Activated CD8-positive, alpha-beta memory T cell treated with anti-CD3 and anti-CD28 coated beads, Interleukin-2, amount 50 U/mL, for 48 hours (primary cell): ENCODE data around the gene ENTHD1.

ENCODE experiments used
- DNase-seq: peaks from one replicate; pipeline ENCODE4 v3.0.0-alpha.2; 2020

ENTHD1 gene, protein sequence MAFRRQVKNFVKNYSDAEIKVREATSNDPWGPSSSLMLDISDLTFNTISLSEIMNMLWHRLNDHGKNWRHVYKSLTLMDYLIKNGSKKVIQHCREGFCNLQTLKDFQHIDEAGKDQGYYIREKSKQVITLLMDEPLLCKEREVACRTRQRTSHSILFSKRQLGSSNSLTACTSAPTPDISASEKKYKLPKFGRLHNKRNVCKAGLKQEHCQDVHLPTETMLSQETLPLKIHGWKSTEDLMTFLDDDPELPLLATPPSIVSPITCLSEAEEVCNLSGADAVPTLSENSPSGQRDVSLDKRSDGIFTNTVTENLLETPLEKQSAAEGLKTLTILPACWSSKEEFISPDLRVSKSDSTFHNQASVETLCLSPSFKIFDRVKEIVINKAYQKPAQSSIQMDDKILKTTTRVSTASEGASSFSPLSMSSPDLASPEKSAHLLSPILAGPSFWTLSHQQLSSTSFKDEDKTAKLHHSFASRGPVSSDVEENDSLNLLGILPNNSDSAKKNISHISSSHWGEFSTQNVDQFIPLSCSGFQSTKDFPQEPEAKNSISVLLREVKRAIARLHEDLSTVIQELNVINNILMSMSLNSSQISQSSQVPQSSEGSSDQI

DNA sequence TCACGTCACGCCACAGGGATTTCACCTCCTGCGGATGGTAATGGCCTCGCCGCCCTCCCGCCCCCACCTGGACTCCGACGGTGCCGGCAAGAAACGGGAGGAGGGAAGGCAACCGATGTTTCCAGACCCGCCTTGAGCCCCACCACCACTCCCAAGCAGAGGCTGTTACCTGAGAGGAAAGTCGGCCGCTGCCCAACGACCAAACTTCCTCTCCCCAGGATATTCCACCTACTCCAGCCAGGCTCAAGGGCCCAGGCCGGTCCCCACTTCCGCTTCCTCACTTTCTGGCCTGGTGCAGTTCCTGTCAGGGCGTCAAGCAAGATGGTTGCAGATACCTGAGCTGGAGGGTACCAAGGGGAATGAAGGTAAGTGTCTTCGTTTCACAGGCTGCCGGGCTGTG, at the start of gene ENTHD1:
TSS of gene ENTHD1 (minus strand) at position 235 of the 400 bp plus-strand sequence. CDS start 6,012 bp downstream, outside the sequence.
- DNase-seq, result no peak

DNA sequence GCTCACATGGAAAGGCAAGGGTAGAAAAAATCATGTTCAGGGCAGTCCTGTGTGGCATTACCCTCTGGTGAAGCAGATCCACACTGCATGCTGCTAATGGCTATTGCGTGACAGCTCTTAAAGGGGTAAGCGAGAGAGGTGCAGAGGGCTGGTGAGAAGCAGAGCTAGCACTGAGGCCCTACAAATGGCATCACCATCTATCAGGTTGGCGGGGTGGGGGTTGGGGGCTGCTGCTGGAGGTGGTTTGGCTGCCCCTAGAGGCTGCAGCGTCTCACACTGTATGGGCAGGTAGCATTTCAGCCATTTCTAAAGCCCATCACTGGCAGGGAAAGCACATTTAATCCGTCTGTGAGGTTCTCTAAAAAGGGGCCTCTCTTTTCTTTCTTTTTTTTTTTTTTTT, 49.8 kb upstream of the ENTHD1 start:
- DNase-seq, result no peak

DNA sequence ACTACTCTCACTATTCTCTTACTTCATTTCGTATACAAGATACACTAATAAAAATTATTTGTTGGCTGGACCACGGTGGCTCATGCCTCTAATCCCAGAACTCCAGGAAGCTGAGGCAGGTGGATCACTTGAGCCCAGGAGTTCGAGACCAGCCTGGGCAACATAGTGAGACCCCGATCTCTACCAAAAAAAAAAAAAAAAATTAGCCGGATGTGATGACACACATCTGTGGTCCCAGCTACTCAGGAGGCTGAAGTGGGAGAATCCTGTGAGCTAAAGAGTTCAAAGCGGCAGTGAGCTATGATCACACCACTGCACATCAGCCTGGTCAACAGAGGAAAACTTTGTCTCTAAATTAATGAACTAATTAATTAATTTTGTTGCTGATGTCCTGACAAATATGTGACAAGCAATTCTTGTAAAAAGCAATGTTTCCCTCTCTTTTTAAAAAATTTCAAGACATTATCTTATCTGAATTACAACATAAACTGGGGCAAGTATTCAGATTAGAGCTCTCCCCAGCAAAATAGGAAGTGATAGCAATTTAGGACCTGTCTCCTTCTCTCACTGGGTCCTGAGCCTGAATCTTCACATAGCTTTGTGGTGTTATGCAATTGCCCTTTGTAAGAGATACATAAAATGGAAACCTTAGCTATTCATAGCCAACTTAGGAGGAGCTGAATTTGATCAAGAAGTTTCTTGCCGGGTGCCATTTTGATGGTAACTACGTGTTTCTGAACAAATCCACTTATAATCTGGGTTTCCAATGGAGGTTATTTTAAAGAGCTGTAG, 49.1 kb upstream of the ENTHD1 start:
- no peak for DNase-seq

DNA sequence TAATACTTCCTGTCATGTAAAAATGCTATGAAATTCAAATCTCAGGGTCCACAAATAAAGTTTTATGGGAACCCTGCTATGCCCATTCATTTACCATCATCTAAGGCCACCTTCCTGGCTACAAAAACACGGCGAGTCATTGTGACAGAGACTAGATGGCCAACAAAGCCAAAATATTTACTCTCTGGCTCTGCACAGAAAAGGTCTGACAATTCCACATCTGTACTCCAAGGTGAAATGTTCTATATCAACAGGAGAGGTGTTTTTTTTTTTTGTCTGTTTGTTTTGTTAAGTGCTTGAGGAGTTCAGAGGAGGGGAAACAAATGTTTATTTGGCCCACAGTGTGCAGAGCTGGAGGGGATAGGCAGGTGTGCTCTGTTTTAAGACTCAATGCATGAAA, 48.0 kb upstream of the ENTHD1 start:
- DNase-seq, result no peak

DNA sequence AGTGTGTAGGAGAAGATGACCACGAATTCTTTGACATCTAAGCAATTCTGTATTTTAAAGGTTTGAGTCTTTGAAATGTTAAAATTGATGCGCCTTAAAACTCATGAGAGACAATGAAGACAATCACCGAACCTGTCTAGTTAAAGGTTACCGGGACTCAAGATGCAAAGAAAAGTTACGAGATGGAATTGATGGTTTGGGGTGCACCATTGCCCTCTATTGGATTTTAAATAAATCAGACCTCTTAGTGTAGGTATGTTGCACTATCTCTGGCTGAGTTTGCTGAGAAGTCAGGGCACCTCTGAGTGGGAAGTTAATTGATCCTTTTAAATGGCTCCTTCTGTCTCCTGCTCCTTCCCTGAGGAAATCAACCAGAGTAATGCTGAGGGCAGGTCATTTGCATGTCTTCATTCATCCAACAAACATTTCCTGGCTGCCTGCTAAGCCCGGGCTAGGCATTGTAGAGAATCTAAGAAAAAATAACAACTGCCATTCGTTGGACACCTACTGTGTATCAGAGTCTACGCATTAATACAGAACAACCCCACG, 47.3 kb upstream of the ENTHD1 start:
- DNase-seq, result no peak

DNA sequence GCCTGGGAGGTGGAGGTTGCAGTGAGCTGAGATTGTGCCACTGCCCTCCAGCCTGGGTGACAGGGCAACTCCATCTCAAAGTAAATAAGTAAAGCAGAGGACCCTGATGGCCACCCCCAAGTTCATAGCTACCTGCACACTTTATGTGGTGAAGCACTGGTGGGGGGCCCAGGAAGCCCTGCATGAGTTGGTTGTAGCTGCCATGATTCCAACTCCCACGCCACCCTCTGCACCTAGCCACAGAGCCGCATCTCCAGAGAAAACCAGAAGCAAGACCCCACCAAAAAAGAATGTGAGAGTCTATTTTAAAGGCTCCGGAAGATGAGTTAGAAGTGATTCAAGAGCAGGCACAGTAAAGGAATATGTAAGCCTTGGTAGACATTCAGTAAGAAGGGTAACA, 46.3 kb upstream of the ENTHD1 start:
- no peak for DNase-seq

DNA sequence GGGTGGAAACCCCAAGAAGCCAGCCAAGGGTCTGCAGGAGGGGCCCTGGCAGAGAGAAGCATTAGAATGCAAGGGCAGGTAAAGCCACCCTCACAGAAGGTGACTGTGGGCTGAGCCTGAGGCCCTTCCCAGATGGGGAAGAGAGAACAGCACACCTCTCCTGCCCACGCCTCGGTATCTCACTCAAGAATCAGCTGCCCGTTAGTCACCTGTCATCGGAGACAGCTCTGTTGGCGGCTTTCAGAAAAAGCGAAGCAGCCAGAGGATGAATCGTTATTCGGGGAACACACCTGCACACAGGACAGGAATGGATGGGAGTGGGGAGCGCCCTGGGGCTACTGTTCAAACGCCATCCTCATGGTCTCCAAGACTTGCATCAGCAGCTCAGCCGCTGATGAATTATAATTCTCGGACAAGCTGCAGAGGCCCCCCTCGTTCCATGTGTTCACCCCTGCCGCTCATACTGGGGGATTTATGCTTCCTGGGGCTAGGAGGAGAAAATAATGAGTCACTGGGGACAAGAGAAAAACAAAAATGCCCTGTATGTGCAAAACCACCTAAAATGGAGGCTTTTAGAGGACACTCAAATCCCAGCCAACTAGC, 45.0 kb upstream of the ENTHD1 start:
- DNase-seq, result no peak

DNA sequence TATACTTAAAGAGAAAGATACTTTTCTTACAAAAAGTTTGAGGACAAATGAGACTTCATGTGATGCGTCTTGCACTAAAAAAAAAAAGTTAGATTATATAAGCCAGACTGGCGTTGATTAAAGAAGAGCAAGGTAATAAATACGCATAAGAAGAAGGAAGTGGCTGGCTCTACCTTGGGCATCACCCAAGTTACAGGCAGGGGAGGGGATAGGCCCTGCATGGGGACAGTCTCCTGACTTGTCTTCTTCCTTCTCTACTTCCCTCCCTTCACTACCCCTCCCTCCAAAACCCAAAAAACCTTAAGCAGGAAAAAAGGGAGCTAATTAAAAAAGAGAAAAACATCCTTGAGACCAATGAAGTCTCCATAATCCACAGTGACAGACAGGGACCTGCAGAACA, 44.3 kb upstream of the ENTHD1 start:
- DNase-seq, result no peak

DNA sequence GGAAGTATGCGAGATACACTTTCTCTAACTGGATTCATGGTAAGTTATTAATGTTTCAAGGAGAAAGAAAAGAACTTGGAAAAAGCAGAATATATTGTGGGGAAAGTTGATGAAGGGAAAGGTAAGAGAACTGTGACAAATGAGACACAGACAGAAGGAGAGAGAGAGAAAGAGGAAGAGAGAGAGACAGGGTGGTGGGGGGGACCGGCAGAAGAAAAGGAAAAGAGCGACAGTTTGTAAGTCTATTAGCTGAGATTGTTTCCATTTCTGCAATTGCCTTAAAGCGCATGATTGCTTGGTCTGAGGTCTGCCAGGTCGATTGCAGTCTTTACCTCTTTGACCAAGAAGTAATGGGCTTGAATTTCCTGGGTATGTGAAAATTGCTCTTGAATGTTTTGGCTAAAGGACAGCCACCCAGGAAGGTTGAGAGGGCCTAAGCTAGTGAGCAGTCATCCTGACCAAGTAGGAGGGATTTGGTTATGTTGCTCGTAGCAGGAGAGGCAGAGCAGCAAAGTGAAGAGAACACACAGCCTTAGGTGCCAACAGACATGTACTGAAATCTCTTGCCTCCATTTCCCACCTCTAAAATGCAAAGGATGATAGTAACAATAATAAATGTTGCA, 43.1 kb upstream of the ENTHD1 start:
- no peak for DNase-seq

DNA sequence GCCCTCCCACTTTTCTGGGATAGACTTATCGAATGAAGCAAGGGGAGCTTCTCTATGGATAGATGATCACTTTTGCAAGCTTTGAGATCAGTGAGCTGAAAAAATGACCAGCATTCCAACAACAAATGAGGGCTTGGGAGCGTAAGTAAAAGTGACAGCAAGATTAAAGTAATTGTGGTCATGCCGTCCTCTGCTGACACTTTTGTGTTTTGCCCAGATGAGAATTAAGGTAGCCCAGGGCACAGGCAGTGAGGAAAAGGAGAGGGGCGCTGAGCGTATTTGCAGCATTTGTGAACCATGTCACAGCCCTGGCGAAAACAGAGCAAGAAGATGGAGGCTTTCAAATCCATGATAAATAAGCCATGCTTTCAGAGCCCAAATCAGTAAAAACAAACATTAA, 42.1 kb upstream of the ENTHD1 start:
- DNase-seq, result peak; percentile 50

DNA sequence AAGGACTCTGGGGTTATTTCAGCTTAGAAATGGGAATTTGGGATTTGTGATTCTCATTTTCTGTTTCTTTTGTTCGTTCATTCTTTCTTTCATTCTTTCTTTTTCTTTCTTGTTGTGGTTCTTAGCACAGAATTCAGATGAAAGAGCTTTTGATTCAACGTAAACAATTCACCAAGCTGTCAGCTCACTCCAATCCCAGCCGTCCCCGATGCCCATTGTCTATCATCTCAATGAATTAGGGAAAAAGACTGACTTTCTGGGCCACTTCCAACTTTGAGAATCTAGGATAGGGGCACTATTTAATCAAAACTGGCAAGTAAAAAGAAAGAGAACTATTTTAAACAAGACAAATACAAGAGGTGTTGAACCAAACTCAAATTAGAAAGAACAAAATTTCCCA, 41.6 kb upstream of the ENTHD1 start:
- no peak for DNase-seq

DNA sequence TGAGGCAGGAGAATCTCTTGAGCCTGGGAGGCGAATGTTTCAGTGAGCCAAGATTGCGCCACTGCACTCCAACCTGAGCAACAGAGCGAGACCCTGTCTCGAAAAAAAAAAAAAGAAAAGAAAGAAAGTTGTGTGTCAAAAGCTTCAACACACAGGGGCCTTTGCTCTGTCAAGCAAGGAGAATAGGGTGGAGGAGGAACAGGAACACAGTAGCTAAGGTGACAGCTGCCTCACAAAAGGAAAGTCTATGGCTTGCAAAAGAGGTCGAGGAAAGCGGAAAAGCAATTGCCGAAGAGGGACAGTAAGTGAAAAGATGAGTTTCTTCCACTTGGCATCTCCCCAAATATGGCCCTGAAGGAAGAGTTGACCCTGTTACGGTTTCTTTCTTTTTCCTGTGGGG, 40.2 kb upstream of the ENTHD1 start:
- no peak for DNase-seq

DNA sequence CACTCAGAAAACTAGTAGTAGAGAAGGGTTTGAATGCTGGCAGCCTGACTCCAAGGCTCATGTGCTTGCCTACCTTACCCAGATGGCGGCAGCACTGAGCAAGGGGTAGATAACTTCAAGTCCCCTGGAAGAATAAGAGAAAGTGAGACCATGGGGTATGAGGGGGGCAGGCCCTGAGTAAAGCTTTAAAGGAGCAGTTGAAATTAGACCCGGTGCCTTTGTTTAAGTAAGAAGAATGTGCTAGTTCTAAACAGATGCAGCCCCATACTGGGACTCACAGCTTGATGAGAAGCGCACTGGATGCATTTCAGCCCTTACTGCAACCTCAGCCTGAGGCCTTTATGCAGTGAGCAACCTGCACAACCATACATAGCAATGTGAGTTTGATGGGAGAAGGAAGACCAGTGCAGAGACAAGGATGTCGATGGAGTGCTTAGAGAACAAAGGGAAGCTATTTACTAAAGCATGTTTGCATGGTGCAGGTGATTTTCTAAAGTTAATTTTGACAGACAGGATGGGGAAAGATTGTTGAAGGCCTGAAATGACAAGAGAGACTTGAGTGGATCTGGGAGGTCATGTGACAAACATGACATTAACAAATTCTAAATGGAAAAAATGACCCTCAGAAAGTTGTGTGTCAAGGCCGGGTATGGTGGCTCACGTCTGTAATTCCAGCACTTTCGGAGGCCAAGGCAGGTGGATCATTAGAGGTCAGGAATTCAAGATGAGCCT, 39.5 kb upstream of the ENTHD1 start:
- DNase-seq, result no peak

DNA sequence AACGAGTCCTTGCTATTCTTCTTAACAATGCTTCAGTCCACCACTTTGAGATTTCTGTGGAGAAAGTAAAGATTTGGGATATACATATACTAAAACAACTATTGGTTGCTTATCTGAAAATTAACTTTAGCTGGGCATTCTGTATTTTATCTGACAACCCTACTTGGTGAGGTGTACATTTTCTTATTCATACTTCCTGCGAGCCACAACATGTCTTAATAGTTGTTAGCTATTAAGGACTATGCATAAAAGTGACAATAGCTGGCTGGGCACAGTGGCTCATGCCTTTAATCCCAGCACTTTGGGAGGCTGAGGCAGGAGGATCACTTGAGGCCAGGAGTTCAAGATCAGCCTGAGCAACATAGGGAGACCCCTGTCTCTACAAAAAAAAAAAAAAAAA, 38.6 kb upstream of the ENTHD1 start:
- DNase-seq, result no peak

DNA sequence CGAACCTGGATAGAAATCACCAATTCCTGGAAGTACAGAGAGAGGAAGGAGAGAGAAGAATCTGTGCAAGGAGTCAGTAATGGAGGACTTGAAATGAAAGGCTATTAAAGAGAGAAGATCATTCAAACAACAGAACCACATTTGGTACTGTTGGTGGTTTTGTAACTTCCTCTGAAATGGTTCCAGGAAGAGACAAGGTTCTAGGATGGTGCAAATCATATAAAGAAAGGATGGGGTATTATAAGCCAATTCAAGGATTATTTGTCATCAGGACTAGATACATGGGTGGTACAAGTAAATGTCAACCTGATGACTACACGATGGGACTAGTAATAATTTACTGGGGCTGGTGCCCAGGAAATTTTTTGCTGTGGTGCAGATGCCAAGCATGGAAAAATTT, 37.7 kb upstream of the ENTHD1 start:
- no peak for DNase-seq

DNA sequence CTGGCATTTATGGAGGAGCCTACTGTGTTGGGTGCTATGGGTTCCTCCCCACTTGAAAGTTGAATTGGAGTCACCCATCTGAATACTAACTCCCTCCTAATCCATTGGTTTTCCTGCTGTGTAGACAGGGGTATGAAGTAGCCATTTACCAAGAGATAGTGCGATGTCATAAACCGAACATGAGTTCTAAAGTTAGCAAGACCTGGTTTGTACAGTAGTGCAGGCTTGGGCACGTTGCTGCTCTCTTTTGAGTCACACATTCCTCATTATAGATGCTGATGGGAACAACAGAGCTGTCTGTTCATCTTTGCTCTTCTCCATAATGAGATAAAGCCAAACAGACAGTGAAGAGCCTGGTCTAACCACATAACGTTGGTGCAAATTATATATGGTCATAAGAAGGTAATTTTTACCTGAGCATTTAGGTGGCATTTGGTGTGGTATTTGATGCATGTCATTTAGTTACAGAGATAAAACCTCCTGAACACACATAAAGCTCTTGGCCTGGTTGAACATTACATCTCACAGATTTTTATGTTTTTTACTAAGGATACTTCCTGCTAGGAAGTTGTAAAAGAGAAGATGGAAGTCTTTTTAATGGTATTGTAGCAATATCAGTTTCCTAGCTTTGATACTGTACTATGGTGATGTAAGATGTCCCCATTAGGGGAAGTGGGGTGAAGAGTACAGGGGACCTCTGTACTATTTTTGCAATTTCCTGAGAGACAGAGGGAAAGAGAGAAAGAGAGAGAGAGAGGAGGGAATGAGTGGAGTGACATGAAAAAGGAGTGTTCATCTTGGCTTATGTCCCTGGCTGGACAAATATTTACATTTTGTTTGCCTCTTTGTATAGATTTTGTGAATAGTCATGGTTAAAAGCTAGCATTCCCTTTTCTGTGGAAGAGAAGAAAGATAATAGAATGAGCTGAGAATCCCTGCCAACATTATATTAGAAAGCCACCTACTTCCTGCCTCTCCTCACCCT, 35.3 kb upstream of the ENTHD1 start:
- no peak for DNase-seq

DNA sequence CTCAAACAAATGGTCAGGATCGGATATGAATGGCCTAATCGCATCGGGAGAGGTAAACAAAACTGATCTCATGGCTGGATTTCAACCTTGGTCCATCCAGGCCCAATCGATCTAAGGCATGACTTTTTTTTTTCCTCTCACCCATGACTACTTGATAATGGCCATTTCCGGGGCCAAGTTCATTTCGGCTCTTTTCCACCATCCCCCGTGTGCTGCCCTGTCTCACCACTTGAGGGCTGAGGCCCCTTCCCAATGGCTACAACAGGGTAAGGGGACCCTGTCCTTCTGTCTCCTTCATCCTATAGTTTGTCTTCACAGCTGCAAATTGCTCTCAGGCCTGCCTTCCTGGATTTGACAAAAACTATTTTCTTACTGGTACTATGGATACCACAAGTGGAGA, 34.0 kb upstream of the ENTHD1 start:
- DNase-seq, result no peak

DNA sequence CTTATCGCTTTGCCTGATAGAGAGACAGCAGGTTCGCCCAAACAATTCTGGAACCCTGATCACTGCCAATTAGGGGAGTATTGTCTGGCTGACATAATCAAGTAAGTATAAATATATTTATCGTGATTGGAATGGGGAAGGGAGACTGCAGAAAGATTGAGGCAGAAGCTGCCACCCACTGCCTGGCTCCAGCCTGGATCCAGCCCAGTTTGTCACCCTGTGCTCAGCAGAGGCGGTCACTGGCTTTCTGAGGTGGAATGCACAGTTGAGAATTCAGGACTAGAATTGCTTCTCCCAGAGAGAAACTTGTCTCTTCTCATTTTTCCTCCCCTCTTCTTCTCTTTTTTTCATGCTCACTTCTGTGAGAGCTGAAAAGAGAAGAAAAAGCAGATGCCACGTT, 33.2 kb upstream of the ENTHD1 start:
- no peak for DNase-seq

DNA sequence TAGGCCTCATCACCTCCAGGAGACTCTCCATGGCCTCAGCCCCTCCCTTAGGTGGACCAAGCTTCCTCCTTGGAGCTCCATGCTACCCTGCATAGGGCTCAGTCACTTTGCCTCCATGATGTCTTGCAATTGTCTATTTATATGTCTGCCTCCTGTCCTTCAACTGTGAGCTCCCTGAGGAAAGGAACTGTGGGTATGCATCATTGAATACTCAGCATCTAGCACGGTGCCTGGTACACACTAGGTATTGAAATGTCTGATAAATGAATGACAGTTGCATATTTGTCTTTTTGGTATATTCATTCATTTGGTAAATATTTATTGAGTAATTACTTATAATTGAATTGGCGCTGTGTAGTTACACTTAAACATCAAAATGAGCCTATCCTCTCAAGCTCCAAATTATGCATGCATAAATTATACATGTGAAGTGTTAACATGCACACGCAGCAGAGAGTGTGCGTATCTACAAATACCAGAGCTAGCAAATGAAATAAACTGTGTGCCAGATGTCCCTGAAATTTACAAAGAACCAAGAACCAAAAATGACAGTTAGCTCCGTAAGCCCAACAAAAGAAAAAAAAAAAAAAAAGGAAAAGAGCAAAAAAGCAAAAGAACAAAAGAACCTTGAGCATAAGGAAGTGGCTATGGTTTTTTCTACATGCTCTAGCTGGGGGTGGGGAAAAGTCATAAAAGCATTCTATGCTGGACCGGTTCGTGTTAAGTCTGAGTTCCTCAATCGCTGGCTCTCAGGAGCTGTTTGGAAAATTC, 32.5 kb upstream of the ENTHD1 start:
- DNase-seq, result no peak

DNA sequence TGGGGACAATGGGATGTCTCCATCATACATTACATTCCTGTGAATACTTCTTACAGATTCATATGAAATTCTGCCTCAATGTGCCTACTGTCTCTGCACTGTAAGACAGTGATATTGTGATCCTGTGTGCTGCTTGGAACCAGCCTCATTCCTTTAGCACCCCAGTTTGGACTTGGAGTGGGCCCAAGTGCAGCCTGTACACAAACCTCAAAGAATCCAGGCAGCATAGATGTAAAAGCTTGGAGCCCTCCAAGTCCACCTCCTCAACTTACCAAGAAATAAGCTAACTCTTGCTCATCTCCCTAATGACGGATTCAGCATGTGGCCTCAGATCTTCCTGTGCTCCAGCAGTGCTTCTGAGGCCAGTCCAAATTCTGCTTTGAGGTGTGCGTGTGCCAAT, 31.7 kb upstream of the ENTHD1 start:
- no peak for DNase-seq
